ENCODE data around the gene BMP10. TPM values are rescaled to one million over a fixed set of nuclear protein-coding genes. Genes with fewer than 3 reads are reported as not detected.

The BMP10 gene
- total and polyA plus RNA-seq, 2 donors (not counting 1 experiment from before 2014, with no cell fraction given): not detected

DNA sequence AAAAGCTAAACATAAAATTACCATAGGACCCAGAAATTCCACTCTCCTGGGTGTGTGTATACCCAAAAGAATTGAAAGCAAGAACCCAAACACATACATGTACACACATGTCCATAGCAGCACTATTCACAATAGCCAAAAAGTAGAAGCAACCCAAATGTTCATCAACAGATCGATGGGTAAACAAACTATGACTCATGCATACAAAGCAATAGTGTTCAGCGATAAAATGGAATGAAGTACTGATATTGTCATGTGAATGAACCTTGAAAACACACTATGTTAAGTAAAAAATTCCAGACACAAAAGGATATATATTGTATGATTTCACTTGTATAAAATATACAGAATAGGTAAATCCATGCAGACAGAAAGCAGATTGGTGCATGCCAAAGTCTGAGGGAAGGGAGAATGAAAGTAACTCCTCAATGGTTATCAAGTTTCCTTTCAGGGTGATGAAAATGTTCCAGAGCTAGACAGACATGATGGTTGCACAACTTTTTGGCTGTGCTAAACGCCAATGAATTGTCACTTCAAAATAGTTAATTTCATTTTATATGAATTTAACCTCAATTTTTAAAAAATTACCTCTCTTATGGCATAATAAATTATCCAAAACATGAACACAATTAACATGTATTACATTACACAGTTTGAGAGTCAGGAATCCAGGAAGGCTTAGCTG, 46.0 kb upstream of the BMP10 start:
- H3K4me1 ChIP-seq (ENCODE audit: control insufficient read depth, extremely low read depth, insufficient read depth, low read length): no peaks in the 10 kb centered on the region
- H3K79me2 ChIP-seq (ENCODE audit: control insufficient read depth, insufficient read depth, low read length): no peaks in the 10 kb centered on the region

DNA sequence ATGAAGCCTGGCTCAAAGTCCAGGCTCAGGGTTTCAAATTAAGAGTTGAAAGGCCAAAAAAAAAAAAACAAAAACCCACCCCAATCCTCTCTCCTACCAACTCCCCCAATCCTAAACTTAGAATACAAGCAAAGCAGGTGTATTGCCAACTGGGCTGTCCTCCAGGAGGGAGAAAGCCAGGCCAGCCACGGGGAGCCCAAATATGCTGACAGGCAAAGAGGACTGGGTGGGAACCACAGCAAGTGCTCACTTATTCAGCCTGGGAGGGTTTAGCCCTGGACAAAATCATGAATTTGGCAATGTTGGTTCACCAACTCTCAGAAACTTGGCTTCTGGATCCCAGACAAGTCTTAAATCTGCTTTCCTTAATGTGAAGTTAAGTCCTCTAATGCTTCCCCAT, 45.0 kb upstream of the BMP10 start:
- H3K4me3 ChIP-seq (replicated peaks in 1 of 4; ENCODE audit: control extremely low read depth in 1 of 4, insufficient read depth in 1 of 4, low read depth in 3 of 4, low read length in 4 of 4): no peak overlapping the region
- H2AFZ ChIP-seq (ENCODE audit: low read length): no peak overlapping the region
- H3K9me3 ChIP-seq (ENCODE audit: control insufficient read depth, insufficient read depth, low read depth, low read length): no peaks in the 10 kb centered on the region
- H3K9ac ChIP-seq (ENCODE audit: insufficient read depth, low read length): no peak overlapping the region
- TF ChIP-seq EZH2 (IDR thresholded peaks at IDR 0.05; ENCODE audit: low read length, missing control alignments) (no peak), CTCF (conservative IDR thresholded peaks at IDR 0.05 in 1 of 2, IDR thresholded peaks at IDR 0.05 in 1 of 2; ENCODE audit: low read depth in 1 of 2, low read length in 2 of 2) (no peak)
- H3K27me3 ChIP-seq (ENCODE audit: control insufficient read depth, insufficient read depth, low read length): no peaks in the 10 kb centered on the region
- H3K79me2 ChIP-seq (ENCODE audit: control insufficient read depth, insufficient read depth, low read length): no peaks in the 10 kb centered on the region
- no peak overlapping the region for H3K4me2 ChIP-seq (ENCODE audit: extremely low read depth, insufficient read depth, low read length)
- no peak overlapping the region for H3K27ac ChIP-seq (ENCODE audit: insufficient read depth, low read length)
- no peaks in the 10 kb centered on the region for H4K20me1 ChIP-seq (ENCODE audit: control insufficient read depth, extremely low read depth, insufficient read depth, low read length)
- H3K4me1 ChIP-seq (ENCODE audit: control insufficient read depth, extremely low read depth, insufficient read depth, low read length): no peaks in the 10 kb centered on the region
- DNase-seq (ENCODE audit: low read depth in 2 of 2): no peak
- no peaks in the 10 kb centered on the region for H3K36me3 ChIP-seq (ENCODE audit: control insufficient read depth, insufficient read depth, low read length)

More for the DNA sequence above, 46.0 kb upstream of the BMP10 start:
- H3K27me3 ChIP-seq (ENCODE audit: control insufficient read depth, insufficient read depth, low read length): no peaks in the 10 kb centered on the region
- TF ChIP-seq EZH2 (IDR thresholded peaks at IDR 0.05; ENCODE audit: low read length, missing control alignments): no peak
- TF ChIP-seq CTCF (conservative IDR thresholded peaks at IDR 0.05 in 1 of 2, IDR thresholded peaks at IDR 0.05 in 1 of 2; ENCODE audit: low read depth in 1 of 2, low read length in 2 of 2): no peak
- H3K4me3 ChIP-seq (replicated peaks in 1 of 4; ENCODE audit: control extremely low read depth in 1 of 4, insufficient read depth in 1 of 4, low read depth in 3 of 4, low read length in 4 of 4): no peak overlapping the region
- no peaks in the 10 kb centered on the region for H3K36me3 ChIP-seq (ENCODE audit: control insufficient read depth, insufficient read depth, low read length)
- no peaks in the 10 kb centered on the region for H4K20me1 ChIP-seq (ENCODE audit: control insufficient read depth, extremely low read depth, insufficient read depth, low read length)
- H3K9me3 ChIP-seq (ENCODE audit: control insufficient read depth, insufficient read depth, low read depth, low read length): no peaks in the 10 kb centered on the region
- H3K9ac ChIP-seq (ENCODE audit: insufficient read depth, low read length): no peak overlapping the region
- H3K4me2 ChIP-seq (ENCODE audit: extremely low read depth, insufficient read depth, low read length): no peak overlapping the region
- no peak overlapping the region for H3K27ac ChIP-seq (ENCODE audit: insufficient read depth, low read length)
- no peak overlapping the region for H2AFZ ChIP-seq (ENCODE audit: low read length)
- no peak for DNase-seq (ENCODE audit: low read depth in 2 of 2)

GRCh38 chr2:68915393-68915792, 44.2 kb upstream of the BMP10 start:
- Histone ChIP-seq H3K79me2 (ENCODE audit: control insufficient read depth, insufficient read depth, low read length) (no peaks in the 10 kb centered on the region), H4K20me1 (ENCODE audit: control insufficient read depth, extremely low read depth, insufficient read depth, low read length) (no peaks in the 10 kb centered on the region), H3K27me3 (ENCODE audit: control insufficient read depth, insufficient read depth, low read length) (no peaks in the 10 kb centered on the region), H2AFZ (ENCODE audit: low read length) (no peak overlapping the region), H3K36me3 (ENCODE audit: control insufficient read depth, insufficient read depth, low read length) (no peaks in the 10 kb centered on the region), H3K9me3 (ENCODE audit: control insufficient read depth, insufficient read depth, low read depth, low read length) (no peaks in the 10 kb centered on the region), H3K27ac (ENCODE audit: insufficient read depth, low read length) (no peak overlapping the region), H3K9ac (ENCODE audit: insufficient read depth, low read length) (no peak overlapping the region), H3K4me2 (ENCODE audit: extremely low read depth, insufficient read depth, low read length) (no peak overlapping the region), H3K4me3 (replicated peaks in 1 of 4; ENCODE audit: control extremely low read depth in 1 of 4, insufficient read depth in 1 of 4, low read depth in 3 of 4, low read length in 4 of 4) (no peak overlapping the region), H3K4me1 (ENCODE audit: control insufficient read depth, extremely low read depth, insufficient read depth, low read length) (no peaks in the 10 kb centered on the region)
- no peak for TF ChIP-seq EZH2 (IDR thresholded peaks at IDR 0.05; ENCODE audit: low read length, missing control alignments)
- no peak for TF ChIP-seq CTCF (conservative IDR thresholded peaks at IDR 0.05 in 1 of 2, IDR thresholded peaks at IDR 0.05 in 1 of 2; ENCODE audit: low read depth in 1 of 2, low read length in 2 of 2)
- no peak for DNase-seq (ENCODE audit: low read depth in 2 of 2)
